Urinary bladder (tissue), 4 donors: ENCODE measurements around the gene MAGI2. TPM values are rescaled to one million over a fixed set of nuclear protein-coding genes. Genes with fewer than 3 reads are reported as not detected.

ENCODE experiments used
- DNase-seq: peaks from one replicate; pipeline ENCODE4 v3.0.0-alpha.2; 2015; ENCODE audit errors: extremely low spot score
- H3K27ac ChIP-seq: one replicate; pipeline ENCODE4 v1.5.1; 2013; ENCODE audit warnings: low read depth, mild to moderate bottlenecking, moderate library complexity
- H3K36me3 ChIP-seq: one replicate; pipeline ENCODE4 v1.6.1; 2013; ENCODE audit warnings: mild to moderate bottlenecking, moderate library complexity; ENCODE audit not compliant: insufficient read depth
- H3K4me1 ChIP-seq: one replicate; pipeline ENCODE4 v1.6.1; 2013; ENCODE audit warnings: mild to moderate bottlenecking, moderate library complexity; ENCODE audit not compliant: insufficient read depth
- H3K4me3 ChIP-seq: one replicate; pipeline ENCODE4 v1.5.1; 2013; ENCODE audit warnings: low read depth, low read length
- whole genome bisulfite sequencing: extraction: QIAGEN DNeasy Blood & Tissue Kit; methylation state at CpG from one replicate; pipeline ENCODE4 v1.1.7; 2013; 5-methylcytosine and 5-hydroxymethylcytosine counted together
- polyA plus RNA-seq: library from polyadenylated mRNA; stranded (reverse); fragments of 200-250 nt; gene quantifications from one replicate; pipeline ENCODE4 v1.2.3, GENCODE V29; 2013
- total RNA-seq: library from RNA; depleted of rRNA; stranded (reverse); fragments of >200 nt; gene quantifications from one replicate; pipeline ENCODE4 v1.2.3, GENCODE V29; 2014
- donor health status: healthy with polysubstance abuse.
- donor health status: healthy.

The MAGI2 gene
- total and polyA plus RNA-seq, 2 donors: 7.6 to 37.4 TPM

DNA sequence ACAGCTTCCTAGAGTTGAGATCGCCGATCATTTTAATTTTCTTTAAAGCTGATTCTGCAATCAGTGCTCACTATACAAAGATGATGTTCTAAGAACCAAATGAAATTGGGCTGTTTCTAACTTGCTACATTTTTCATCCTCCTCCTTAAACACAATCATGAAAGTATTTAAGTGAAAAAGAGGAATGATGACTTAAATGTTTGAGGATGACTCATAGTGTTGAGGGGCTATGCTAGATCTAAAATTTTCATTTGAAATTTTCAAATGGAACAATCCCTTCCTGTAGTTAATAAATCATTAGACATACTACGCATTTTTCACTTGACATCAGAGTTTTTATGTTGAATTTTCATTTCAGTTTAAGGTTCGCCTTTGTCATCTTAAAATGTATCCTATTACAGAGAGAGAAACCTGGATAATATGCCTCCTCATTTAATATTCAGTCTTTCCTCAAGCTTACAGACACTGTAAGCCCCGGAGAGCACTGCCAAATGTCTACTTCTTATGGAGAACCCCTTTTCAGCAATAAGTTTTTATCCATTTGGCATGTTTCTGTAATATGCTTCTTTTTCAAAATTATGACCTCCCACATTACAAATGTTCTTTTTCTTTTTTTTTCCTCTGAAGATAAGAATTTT, 499.6 kb downstream of the MAGI2 start:
- Histone ChIP-seq H3K4me1 (no peaks in the 10 kb centered on the region), H3K4me3 (no peak overlapping the region), H3K27ac (no peak overlapping the region), H3K36me3 (no peaks in the 10 kb centered on the region)
- WGBS: 77% methylated on average over 5 of the region's 5 CpGs
- no peak for DNase-seq

DNA sequence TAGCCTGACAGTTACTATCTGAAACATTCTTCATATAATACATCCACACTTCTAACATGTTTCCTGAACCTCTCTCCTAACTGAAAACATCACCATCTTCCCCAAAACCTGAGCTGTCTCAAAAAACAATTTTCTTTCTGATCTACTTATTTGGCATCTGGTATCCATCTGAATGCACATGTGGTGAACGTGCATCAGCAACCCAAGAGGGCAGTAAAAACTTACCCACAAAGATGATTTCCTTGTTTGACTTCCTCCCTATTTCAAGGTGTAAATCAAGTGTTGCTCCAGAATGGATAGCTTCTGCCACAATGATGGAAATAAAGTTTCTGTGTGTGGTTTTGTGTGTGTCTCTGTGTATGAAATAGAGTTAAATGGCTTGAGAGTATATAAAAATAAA, 500.4 kb downstream of the MAGI2 start:
- Histone ChIP-seq H3K4me3 (no peak overlapping the region), H3K27ac (no peak overlapping the region), H3K4me1 (no peaks in the 10 kb centered on the region), H3K36me3 (no peaks in the 10 kb centered on the region)
- no peak for DNase-seq
- WGBS: 51% methylated on average over 1 of the region's 1 CpG

DNA sequence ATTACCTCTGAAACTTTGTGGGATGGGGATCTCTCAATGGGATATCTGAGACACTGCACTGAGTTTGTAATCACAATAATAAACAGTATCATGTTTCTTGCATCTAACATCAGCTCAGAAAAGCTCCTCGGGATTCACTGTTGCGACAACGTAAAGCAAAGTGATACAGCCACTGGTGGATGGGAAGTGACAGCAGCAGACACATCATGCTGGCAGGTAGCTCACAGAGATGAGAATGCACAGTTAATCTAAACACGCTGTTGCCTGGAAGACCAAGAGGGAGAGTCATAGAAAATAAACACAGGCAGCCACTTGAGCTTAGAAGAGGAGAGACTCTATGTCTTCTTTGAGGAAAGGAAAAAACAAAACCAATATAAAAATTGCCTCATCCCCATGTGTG, 513.8 kb downstream of the MAGI2 start:
- Histone ChIP-seq H3K27ac (no peak overlapping the region), H3K4me3 (no peak overlapping the region), H3K4me1 (no peaks in the 10 kb centered on the region), H3K36me3 (no peaks in the 10 kb centered on the region)
- no peak for DNase-seq
- WGBS: 58% methylated on average over 4 of the region's 4 CpGs

DNA sequence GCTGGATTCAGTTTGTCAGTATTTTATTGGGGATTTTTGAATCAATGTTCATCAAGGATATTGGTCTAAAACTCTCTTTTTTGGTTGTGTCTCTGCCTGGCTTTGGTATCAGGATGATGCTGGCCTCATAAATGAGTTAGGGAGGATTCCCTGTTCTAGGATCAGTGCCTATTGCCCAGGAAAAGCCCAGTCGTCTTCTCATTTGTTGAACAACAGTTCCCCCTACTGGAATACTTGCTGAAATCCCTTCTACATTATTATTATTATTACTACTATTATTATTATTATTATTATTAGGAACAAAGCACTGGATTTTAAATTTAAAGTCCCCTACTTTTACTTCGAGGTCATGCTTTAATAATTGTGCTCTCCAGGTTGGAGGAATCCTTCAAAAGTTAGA, 528.9 kb downstream of the MAGI2 start:
- 25% methylated on average over 2 of the region's 2 CpGs for WGBS
- Histone ChIP-seq H3K27ac (no peak overlapping the region), H3K36me3 (no peaks in the 10 kb centered on the region), H3K4me3 (no peak overlapping the region), H3K4me1 (no peaks in the 10 kb centered on the region)
- DNase-seq: no peak

DNA sequence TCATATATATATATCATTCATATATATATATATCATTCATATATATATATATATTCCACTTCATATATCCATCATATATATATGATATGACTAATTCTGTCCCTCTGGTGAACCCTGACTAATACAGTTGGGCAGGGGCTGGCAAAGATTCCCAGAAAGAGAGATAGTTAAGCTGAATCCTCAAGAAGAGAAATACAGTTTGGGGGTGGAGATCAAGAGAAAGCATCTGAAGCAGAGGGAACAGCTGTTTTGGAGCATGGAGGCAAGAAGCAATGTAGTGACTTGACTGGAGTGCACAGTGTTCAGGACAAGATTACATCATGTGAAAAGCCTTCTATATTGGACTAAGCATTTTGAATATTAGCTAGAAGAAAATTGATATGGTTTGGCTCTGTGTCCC, 540.7 kb downstream of the MAGI2 start:
- no peak overlapping the region for H3K27ac ChIP-seq

DNA sequence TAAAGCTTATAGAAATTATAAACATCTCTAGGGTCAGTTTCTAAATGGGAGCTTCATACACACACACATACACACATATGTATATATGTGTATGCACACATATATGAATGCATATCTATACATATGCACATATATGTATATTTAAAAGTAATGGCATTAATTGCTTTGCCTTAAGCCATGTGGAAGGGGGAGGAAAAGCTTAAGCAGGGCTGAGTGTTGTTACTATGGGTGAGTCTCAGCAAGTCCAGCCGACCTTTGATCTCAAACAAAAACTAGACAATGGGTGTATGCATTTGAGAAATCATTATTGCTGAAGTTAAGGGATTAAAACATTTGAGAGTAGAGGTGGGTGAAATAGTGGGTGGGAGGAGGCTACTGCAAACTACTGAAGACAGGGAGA, 546.7 kb downstream of the MAGI2 start:
- H3K36me3 ChIP-seq: no peaks in the 10 kb centered on the region
- H3K4me3 ChIP-seq: no peak overlapping the region
- H3K27ac ChIP-seq: no peak overlapping the region
- no peak for DNase-seq
- WGBS: 96% methylated on average over 1 of the region's 1 CpG
- H3K4me1 ChIP-seq: no peaks in the 10 kb centered on the region

More for the DNA sequence above, 540.7 kb downstream of the MAGI2 start:
- Histone ChIP-seq H3K4me1 (no peaks in the 10 kb centered on the region), H3K36me3 (no peaks in the 10 kb centered on the region), H3K4me3 (no peak overlapping the region)
- no peak for DNase-seq

DNA sequence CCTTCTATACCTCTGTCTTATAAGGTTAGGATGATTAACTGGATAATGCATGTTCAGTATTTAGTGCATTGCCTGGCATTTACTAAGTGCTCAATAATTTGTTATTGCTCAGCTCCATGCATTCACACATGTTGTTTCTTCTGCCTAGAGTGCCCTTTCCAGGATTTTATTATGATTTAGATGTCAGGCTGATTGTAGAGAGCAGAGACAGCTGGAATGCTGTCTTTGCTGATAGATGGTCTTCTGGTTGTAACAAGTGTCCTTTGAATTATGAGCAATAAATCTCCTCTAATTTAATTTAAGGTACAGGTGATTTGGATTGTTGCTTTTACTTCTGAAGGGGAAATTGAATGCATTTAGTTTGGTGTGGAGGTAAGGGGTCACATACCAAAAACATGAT, 548.0 kb downstream of the MAGI2 start:
- no peaks in the 10 kb centered on the region for H3K36me3 ChIP-seq
- H3K4me3 ChIP-seq: no peak overlapping the region
- no peak for DNase-seq
- no peaks in the 10 kb centered on the region for H3K4me1 ChIP-seq
- no peak overlapping the region for H3K27ac ChIP-seq

DNA sequence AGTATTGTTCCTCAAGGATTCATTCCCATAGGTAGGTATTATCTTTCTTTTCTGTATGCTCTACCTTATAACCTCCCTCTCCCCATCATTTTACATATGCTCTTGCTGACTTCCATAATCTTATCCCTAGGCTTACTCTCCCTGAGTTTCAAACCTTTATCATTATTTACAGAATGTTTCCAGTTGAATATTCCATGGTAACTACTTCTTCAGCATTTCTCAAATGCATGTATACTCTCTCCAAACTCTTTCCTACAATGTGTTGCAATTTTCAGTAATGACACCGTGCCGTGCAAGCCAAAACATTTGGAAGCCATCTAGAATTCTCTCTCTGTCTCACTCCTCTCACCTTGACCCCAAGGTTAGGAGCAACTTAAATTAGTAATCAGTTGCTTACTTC, 548.5 kb downstream of the MAGI2 start:
- DNase-seq: no peak
- Histone ChIP-seq H3K4me3 (no peak overlapping the region), H3K27ac (no peak overlapping the region), H3K4me1 (no peaks in the 10 kb centered on the region), H3K36me3 (no peaks in the 10 kb centered on the region)
- WGBS: 72% methylated on average over 2 of the region's 2 CpGs

DNA sequence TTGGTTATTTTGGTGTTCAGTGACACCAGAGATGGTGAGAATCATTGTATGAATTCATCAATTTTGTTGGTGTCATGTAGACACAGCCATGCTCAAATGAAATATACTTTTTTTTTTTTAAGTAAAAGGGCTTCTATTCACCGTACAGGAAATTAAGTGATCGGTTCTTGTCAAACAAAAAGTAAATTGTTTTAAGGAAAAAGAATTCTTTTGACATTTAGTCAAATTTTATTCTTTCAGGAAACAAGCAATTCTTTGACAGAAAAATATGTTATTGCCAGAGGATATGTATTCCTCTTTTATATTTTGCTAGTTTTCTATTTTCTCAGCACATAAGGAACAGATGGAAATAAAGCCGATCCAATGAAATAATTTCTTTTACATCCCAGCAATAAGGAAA, 551.9 kb downstream of the MAGI2 start:
- H3K36me3 ChIP-seq: no peaks in the 10 kb centered on the region
- no peak overlapping the region for H3K4me3 ChIP-seq
- DNase-seq: no peak
- 91% methylated on average over 3 of the region's 3 CpGs for WGBS
- no peaks in the 10 kb centered on the region for H3K4me1 ChIP-seq
- no peak overlapping the region for H3K27ac ChIP-seq

DNA sequence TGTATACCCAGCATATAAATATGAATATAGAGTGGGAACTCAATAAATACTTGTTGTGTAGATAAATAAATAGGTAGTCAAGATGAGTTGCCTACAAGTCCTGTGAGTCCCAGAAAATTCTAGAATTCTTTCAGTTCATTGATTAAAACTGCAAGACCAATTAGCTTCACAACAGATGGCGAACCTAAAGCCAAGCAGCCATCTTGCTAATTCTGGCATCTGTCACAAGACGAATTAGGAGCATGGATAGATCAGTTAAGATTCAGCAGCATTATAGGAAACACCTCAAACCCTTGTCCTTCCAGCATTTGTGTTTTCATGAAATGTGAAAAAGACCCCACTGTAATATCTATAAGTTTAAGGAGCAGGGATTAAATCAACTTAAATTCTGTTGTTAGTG, 552.7 kb downstream of the MAGI2 start:
- WGBS: 95% methylated on average over 2 of the region's 2 CpGs
- H3K4me3 ChIP-seq: no peak overlapping the region
- H3K4me1 ChIP-seq: no peaks in the 10 kb centered on the region
- no peaks in the 10 kb centered on the region for H3K36me3 ChIP-seq
- no peak overlapping the region for H3K27ac ChIP-seq
- DNase-seq: no peak

DNA sequence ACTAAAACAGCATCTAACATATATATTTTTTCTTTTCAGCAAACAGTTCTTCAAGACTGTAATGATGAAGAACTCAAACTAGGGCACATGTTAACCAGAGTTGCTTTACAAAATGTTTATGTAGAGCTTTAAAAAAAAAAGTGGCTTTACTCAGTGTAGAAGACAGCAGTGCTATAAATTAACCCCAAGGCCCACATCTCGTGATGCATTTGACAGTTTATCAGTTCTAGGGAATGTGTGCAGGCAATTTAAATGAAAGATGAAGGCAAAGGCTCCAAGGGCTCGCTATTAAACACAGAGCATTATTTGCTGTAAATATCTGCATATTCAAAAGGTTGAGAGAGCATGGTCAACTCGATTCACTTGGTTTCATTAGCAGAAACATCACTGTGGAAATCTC, 558.1 kb downstream of the MAGI2 start:
- Histone ChIP-seq H3K27ac (no peak overlapping the region), H3K4me3 (no peak overlapping the region), H3K4me1 (no peaks in the 10 kb centered on the region), H3K36me3 (no peaks in the 10 kb centered on the region)
- DNase-seq: no peak
- 41% methylated on average over 3 of the region's 3 CpGs for WGBS

DNA sequence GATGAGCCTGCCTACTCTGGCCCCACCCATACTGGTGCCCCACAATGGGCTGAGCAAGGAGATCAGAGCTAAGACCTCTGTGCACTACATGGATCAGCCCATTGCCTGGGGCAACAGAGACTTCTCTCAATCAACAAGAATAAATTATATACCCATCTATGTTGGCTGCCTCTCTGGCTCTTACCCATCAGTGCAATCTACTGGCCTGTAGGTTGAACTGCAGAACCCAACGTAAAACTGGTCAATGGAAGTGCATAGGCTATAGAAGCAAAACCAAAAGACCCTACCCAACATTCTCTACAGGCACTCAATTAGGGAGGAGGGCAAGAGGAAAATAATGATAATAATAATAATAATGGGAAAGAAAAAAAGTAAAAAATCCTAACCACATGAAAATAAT, 574.3 kb downstream of the MAGI2 start:
- H3K4me3 ChIP-seq: no peak overlapping the region
- H3K36me3 ChIP-seq: no peaks in the 10 kb centered on the region
- H3K4me1 ChIP-seq: no peaks in the 10 kb centered on the region
- 81% methylated on average over 1 of the region's 1 CpG for WGBS
- H3K27ac ChIP-seq: no peak overlapping the region
- DNase-seq: no peak

DNA sequence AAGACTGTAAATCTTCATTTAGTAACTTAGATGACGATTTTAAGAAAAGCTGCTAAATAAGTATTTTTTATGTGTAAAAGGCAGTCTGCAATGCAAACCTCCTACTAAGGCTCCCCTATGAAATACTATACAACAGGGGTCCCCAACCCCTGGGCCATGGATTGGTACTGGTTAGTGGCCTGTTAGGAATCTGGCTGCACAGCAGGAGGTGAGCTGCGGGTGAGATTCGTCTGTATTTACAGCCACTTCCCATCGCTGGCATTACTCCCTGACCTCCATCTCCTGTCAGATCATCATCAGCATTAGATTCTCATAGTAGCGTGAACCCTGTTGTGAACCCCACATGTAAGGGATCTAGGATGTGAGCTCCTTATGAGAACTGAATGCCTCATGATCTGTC, 580.4 kb downstream of the MAGI2 start:
- DNase-seq: no peak
- Histone ChIP-seq H3K4me1 (no peaks in the 10 kb centered on the region), H3K27ac (no peak overlapping the region), H3K36me3 (no peaks in the 10 kb centered on the region), H3K4me3 (no peak overlapping the region)
- 77% methylated on average over 5 of the region's 5 CpGs for WGBS

DNA sequence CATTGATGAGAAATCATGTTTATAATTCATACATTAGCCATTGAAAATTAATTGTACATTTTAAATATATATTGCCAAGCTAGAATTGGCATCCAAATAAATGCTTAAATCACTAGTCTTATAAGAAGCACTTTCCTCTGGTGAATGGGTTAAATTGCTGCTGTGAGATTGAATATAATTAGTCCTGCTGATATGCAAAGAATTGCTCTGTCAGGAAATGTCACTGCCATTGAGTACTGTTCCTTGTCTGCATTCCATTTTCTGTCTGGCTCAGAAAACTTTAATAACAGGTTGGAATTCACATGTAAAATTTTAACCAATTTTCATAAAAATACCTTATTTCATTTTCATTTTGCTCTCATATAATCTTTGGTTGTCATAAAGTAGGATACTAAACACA, 589.1 kb downstream of the MAGI2 start:
- no peak overlapping the region for H3K27ac ChIP-seq
- no peaks in the 10 kb centered on the region for H3K36me3 ChIP-seq
- H3K4me1 ChIP-seq: no peaks in the 10 kb centered on the region
- no peak overlapping the region for H3K4me3 ChIP-seq
- no peak for DNase-seq

DNA sequence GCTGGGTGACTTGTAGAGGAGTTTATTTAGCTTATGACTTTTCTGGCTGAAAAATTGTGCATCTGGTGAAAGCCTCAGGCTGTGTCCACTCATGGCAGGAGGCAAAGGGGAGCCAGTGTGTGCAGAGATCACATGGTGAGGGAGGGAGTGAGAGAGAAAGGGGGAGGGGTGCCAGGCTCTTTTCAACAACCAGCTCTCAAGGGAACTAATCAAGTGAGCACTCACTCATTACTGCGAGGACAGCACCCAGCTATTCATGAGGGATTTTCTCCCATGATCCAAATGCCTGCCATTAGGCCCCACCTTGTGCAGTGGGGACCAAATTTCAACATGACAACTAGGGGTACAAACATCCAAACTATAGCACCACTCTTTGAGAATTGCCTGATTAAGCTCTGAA, 590.2 kb downstream of the MAGI2 start:
- no peaks in the 10 kb centered on the region for H3K36me3 ChIP-seq
- H3K4me1 ChIP-seq: no peaks in the 10 kb centered on the region
- no peak overlapping the region for H3K4me3 ChIP-seq
- DNase-seq: no peak
- H3K27ac ChIP-seq: no peak overlapping the region
- 48% methylated on average over 1 of the region's 1 CpG for WGBS
